Fibroblast of skin of back (primary cell): Measurements from ENCODE around the gene PARD3.

ENCODE experiments used
- DNase-seq: peaks from one replicate; pipeline ENCODE4 v3.0.0-alpha.2; 2013

Gene PARD3

DNA sequence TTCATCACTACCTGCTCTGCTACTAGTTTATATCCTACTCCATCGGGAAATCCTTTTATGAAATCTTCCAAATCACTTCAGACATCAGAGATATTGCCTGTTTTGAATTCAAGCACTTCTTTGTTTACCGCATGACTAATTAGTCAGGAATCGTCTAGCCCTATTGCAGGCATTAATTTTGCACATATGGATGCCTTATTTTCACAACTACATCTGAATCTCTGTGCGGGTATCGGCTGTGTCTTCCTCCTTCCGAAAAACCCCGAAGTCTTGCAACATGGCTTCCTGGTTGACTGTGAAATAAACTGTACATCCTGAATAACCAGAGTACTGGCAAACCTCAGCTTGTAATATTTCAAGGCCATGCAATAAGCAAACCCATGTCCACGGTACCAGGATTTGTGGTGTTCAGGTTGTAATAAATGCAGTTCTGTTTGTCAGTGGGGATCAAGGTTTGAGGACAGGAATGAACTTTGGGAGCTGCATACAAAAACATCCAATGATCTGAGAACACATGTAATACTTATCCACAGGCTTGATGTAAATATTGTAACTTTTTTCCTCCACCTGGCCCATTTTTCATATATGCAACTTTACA is 642.1 kb downstream of the PARD3 start:
- peak; percentile 25 for DNase-seq

DNA sequence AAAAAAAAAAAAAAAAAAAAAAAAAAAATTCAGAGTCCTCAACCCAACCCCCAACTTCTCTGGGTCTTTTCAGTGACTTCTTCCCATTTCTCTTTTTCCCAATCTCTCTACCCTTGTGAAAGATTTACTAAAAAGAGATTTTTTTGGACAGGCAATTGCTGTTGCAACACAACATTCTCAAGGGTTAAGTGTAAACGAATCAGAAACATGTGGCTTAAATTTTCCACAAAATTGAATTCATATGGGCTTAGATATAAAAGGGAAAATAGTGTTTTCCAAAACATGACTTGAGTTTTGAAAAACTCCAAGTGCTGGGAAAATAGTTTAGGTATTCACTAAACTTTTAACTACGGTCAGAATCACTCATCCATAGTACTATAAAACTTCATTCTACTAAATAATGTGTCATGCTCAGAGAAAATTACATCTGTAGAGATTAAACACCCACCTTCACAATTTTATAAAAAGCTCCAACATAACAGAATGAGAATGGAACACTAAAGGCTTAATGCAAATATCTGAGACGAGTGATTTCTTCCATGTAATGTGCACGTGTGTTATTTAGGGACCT is 643.1 kb downstream of the PARD3 start:
- DNase-seq = peak; percentile 33

GRCh38 chr10:34169677-34170076 is 645.4 kb downstream of the PARD3 start:
- DNase-seq = no peak

- no peak for DNase-seq
Observed at GRCh38 chr10:34169131-34169530, 646.0 kb downstream of the PARD3 start.

DNA sequence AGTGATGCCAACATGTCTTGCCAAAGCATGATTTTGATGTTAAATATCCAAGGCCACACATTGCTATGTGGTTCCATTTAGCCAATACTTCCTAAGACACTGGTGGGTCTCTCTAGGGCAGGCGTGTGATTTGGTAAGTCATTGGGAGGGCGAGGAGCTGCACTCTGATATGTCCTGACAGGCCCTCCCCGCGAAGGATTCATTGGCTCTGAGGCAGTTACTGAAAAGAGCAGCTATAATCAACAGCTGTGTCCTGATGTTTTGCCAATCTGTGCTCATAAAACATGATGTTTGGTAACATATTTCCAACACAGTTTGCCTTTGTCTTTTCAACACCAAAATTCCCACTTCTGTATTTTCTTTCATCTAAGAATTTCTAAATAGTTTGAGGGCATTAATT is 646.7 kb downstream of the PARD3 start:
- DNase-seq = no peak

- no peak for DNase-seq
Observed at GRCh38 chr10:34166823-34167222, 648.3 kb downstream of the PARD3 start.

DNA sequence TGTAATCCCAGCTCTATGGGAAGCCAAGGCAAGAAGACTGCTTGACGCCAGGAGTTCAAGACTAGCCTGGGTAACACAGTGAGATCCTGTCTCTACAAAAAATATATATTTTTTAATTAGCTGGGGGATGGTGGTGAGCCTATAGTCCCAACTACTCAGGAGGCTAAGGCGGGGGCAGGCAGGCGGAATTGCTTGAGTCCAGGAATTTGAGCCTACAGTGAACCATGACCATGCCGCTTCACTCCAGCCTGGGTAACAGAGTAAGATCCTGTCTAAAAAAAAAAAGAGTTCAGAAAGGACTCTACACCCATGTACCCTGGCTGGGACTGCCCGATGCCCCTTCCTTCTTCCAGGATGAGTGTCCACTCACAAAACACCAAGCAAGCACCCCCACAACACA is 648.7 kb downstream of the PARD3 start:
- no peak for DNase-seq

- DNase-seq = no peak
Observed at GRCh38 chr10:34164029-34164428, 651.1 kb downstream of the PARD3 start.

DNA sequence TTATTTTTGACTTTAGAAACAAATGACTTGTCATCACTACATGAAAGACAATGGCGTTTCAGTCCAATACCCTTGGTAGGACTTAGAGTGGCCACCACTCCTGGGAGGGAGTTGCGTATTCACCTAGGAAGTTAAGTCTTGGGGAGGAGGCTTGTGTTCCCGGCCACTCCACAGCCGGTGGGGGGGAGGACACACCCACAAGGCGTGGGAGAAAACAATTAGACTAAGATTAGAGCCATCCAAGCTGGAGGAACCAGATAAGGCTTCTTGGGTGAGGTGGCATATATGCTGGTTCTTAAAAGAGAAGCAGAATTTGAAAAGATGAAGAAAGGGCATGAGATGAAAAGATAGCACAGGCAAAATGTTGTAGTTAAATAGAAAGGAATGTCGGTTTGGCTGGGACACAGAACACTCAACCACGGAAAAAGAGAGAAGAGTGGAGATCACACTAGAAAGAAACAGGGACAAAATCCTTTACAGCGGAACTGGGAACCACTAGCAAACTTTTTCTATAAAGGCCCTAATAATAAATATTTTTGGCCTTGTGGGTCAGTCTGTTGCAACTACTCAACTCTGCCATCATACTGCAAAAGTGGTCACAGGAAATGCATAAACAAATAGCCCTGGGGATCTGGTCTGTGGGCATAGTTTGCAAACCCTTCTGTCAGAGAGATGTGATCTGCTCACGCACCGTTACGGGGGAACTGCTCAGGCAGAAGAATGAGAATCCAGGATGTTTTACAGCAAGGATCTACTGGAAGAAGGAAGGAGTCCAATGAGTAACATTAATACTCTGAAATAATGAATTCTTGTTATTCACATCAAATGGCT is 651.8 kb downstream of the PARD3 start:
- DNase-seq = peak; percentile 21

GRCh38 chr10:34161777-34162370 is 653.2 kb downstream of the PARD3 start:
- no peak for DNase-seq

GRCh38 chr10:34160595-34160994 is 654.5 kb downstream of the PARD3 start:
- DNase-seq = no peak

GRCh38 chr10:34157501-34157900 is 657.6 kb downstream of the PARD3 start:
- DNase-seq = peak; percentile 11

DNA sequence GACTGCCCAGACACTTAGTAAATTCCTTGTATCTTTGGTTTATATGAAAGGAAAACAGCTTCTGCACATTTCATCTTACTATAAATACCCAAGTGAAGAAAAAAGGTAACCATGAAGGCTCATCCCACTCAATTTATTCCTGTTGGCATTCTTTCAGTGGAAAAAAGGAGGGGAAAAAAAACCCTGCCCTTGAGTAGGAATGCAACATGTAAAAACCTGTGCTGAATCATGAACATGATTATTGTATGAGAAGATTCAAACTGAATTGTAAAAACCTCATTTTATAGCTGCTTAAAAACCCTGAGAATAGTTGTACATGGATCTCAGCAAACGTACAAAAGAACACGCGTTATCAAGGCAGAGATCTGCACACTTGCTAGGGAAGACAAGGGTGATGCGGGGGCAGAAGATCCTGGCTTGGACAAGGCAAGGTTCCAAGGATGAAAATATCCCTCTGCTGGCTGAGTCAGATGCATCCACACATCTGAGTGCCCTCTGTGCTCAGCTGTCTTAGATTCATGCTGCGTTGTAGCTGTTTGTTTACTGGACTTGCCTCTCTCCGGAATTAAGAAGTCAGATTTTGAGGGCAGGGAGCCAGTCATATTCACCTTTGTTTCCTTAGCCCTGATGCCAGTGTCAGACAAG is 658.2 kb downstream of the PARD3 start:
- DNase-seq = peak; percentile 34

GRCh38 chr10:34155812-34156211 is 659.3 kb downstream of the PARD3 start:
- DNase-seq = peak; percentile 37

- DNase-seq = no peak
Observed at GRCh38 chr10:34154383-34154900, 660.7 kb downstream of the PARD3 start.

- no peak for DNase-seq
Observed at GRCh38 chr10:34153663-34154382, 661.3 kb downstream of the PARD3 start.

GRCh38 chr10:34152434-34152833 is 662.7 kb downstream of the PARD3 start:
- no peak for DNase-seq

DNA sequence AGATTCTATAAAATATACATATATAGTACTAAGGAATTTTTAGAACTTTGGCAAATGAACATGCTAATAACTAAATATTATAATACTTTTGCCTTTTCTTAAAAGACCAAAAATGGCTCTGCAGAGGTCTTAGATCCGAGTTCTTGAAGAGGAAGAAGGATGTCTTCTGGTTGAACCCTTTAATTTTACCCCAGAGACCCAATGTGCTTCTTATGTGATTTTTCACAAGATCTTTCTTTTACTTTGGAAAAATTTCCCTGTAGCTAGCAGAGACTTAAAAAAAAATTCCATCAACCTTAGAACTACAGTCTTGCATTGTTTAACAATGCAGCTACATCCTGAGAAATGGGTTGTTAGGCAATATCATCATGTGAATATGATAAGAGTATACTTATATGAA is 663.2 kb downstream of the PARD3 start:
- DNase-seq = no peak

- DNase-seq = no peak
Observed at GRCh38 chr10:34151481-34151880, 663.6 kb downstream of the PARD3 start.

DNA sequence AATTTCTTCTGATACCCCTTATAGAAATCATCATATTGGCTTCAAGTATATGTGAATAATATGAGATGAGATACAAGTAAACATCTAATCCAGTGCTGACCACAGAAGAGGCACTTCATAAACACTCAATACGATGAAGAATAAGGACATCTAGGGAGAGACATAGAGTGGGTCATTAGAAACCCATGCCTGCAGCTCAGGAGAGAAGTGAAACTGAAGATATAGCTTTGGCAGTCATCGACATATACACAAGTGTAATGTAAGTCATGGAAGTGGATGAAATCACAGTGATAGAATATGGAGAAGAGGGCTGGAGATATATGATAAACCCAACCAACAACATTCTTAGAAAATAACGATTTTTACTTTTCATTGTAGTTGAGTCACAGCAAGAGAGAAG is 665.0 kb downstream of the PARD3 start:
- no peak for DNase-seq

DNA sequence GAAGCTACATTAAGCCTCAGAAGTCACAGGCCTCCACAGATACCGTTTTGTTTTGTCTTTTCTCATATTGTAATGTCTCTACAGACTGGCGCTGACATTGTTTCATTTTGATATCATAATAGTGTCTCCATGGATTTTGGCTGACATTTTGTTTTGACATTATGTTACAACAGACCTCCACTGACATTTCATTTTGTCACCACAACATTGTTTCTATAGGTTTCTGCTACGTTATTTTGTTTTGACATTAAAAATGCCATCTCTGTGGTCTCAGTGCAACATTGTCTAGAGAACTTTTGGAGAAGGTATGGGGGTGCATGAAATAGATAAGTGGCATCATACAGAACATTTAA is 666.8 kb downstream of the PARD3 start:
- DNase-seq = no peak

- no peak for DNase-seq
Observed at GRCh38 chr10:34147641-34148304, 667.3 kb downstream of the PARD3 start.
